AG08395 (cell line): Measurements from ENCODE around the gene DIAPH2.

ENCODE experiments used
- DNase-seq: peaks from one replicate; pipeline ENCODE4 v3.0.0; 2012; ENCODE audit warnings: mixed read lengths, low spot score

The DIAPH2 gene

DNA sequence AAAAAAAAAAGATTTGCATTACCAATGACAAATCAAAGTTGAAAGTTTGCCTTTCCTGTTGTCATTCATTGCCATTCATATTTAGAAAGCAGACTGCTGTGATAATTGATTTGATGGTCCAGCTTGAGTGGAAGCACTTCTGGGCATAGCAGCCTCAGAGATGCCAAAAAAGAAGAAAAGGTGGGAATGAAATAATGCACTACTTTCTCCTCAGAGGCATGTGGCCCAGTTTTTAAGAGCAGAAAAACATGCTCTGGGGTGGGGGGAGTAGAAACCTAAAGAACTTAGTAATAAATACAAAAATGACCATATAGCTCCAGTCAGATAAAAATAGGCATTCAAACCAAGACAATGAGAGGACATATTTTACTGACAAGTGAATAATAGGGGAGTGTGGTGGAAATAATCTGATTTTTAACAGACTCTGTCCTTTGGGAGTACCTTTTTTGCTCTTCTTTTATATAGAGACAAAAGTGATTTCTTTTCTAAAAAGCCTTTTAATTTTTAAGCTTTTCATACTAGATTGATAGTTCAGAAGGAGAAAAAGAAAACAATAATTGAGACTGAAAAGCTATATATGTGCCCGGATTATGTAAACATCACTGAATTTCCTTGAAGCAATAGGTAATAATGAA, 798.1 kb downstream of the DIAPH2 start:
- DNase-seq = no peak

GRCh38 chrX:97490656-97491055, 806.0 kb downstream of the DIAPH2 start:
- no peak for DNase-seq

GRCh38 chrX:97494756-97495372, 810.2 kb downstream of the DIAPH2 start:
- DNase-seq = no peak

DNA sequence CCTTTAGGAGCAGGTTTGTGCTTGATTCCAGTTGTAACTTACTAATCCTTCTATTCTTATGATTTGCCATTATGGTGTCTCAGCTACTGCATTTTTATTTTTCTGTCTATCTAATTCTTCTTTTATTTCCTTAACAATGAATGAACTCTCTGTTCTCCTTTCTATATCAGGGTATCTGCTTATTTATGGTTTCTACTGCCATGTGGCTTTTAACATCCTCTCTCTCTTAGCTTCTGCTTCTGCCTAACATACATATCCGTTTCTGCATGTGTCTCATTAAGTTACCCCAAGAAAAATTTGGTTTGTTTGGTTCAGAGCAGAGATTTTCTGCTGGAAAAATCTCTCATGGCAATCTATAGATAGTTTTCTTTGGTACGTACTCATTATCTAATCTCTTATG, 813.5 kb downstream of the DIAPH2 start:
- no peak for DNase-seq

- DNase-seq = no peak
Measured at GRCh38 chrX:97504431-97504830, 819.8 kb downstream of the DIAPH2 start.

DNA sequence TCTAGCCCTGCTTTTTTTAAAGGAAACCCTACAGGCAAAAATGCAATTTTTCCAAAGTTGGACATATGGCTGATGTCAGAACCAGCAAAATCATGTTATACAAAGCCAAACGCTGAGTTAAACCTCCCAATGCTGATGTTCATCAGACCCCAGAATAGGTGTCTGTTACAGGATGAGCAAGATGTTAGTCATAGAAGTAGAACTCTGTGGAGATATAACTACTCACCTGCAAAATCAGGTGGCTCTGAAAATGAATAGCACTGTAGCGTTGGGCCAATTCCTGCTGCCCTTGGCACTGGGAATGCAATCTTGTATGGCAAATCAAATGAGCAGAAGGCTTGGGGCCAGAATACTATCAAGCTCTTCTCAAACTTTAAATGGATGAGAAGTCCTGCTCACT, 833.1 kb downstream of the DIAPH2 start:
- no peak for DNase-seq

GRCh38 chrX:97522307-97522706, 837.7 kb downstream of the DIAPH2 start:
- DNase-seq = no peak

DNA sequence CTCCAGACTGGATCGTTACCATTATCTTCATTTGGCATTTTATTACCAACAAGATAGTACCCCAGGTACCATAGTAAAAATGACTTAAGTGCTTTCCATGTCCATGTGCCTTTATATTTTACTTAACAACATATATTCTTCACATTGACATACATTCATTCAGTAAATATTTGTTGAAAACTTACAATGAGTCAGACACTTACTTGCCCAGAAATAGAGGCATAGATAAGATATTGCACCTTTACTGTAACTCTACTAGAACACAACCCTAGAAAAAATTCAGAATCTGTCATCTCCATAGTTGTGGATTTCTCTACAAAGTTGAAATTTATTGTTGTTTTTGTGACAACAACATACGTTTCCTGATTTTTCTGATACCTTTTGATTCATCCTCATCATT, 839.7 kb downstream of the DIAPH2 start:
- DNase-seq = no peak

DNA sequence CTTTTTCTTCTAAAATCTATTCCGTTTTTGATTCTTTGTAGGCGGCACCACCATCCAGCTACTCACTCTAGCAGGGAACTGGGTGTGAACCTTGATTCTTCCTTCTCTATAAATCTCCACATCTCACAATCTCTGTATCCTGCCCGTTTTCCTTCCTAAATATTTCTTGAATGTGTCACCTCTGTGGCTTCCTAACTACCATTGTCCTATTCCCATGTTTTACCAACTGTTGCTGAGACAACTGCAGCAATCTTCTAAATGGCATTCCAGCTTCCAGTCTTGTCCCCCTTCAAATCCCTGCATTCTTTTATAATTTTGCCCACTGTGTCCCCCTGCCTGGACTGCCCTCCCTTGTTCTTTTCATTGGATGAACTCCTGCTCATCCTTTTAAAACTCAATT, 840.4 kb downstream of the DIAPH2 start:
- DNase-seq = peak; percentile 26

DNA sequence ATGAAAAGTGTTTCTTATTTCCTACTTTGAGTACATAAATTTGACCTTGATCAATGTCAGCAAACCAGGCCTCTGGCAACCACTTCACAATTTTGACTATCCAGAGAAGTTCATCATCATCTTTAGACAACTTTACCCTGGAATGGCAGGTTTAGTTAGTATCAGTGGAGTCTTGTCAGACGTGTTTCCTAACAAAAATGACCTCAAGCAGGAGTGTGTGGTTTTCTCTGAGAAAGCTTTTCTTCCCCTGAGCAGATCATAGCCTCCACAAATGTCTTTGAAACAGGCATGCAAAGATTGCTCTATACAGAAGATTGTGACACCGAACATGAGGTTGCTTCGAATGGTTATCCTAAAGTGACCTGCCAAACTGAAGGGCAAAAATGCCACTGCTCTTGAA, 841.3 kb downstream of the DIAPH2 start:
- DNase-seq = no peak

GRCh38 chrX:97527725-97528124, 843.1 kb downstream of the DIAPH2 start:
- DNase-seq = no peak

DNA sequence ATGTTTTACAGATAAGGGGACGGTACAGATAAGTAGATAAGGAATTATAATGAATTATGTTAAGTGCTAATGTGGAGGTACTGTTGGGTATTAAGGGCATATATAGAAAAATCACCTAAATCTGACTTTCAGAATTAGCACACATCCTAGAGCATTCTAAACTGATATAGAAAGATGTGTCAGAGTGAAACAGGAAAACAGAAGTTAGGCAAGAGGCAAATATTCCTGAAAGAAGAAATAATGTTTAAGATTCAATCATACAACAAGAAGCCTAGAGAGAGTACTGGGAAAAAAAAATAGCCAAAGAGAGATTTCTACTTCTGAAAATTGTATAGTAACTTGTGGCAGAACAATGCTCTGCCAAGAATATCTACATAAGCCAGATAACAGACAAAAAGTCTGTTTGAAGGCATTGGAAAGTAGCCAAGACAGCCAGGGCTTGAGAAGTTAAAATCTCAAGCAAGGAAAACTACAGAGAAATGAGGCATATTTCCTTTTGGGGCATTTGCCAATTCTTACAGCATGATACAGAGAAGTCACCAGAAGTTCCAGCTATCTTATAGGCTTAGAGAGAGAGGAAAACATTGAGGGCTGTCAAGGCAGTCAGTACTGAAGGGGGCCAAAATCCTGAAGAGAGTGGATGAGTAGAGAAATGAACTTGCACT, 845.0 kb downstream of the DIAPH2 start:
- no peak for DNase-seq

DNA sequence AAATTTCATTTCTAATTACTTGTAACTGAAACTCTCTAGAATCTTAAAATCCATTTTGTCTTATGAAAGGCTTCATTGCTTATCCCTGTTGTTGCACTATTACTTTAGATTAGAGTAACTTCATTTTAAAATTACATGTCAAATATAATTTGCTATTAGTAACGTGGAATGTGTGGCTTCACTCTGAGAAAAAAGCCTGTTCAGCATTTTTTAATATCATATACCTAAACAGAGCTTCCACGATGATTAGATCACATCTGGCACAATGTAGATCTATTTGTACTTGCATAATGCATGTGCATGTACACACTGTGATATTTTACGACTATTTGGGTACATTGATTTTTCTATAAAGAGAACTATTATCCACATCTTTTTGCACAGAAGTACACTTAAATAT, 847.2 kb downstream of the DIAPH2 start:
- no peak for DNase-seq

DNA sequence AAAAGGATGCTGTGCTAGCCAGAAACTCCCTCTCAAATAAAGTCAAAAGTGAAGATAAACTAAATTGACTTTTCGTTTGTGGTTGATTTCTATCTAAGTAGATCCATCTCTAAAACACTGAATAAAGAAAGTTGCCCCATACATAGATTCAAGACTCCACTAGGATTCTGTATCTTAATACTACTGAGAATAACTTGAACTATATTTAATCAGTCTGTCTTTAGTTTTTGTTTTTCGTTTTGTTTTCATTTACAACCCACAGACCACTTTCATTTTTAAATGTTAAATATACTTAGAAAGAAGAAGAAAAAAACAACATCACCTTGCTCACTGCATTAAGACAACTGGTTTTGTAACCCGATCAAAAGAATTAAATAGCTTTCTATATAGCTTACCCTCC, 854.1 kb downstream of the DIAPH2 start:
- no peak for DNase-seq

GRCh38 chrX:97539970-97540519, 855.4 kb downstream of the DIAPH2 start:
- DNase-seq = no peak

DNA sequence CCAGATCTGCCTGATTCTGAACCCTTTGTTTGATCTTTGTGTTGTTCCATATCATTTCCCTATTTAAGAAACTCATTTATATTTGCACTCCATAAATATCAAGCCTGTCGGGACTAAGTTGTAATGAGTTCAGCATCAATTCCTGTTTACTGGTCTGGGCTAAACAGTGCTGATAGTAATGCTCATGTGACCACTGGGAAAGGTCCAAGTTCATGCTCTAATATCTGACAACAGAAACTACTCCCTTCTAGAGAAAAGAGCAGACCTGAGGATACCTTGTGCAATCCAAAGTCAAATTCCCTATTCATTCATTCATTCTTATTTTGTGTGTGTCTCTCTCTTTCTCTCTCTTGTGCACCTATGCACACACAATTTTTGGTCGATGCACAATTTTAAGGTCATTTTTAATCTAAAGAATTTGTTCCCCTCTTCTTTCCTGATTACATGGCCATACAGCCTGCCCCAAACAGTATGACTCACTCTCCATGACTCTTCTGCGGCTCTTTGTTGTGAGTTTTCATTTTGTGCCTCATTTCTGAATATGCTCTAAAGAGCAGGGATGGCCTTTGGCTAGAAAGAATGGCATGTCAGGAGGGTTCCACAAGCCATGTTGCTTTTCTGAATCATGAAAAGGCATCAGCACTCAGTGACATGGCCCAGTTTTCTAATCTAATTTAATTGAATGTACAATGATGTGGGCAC, 863.4 kb downstream of the DIAPH2 start:
- DNase-seq = no peak

DNA sequence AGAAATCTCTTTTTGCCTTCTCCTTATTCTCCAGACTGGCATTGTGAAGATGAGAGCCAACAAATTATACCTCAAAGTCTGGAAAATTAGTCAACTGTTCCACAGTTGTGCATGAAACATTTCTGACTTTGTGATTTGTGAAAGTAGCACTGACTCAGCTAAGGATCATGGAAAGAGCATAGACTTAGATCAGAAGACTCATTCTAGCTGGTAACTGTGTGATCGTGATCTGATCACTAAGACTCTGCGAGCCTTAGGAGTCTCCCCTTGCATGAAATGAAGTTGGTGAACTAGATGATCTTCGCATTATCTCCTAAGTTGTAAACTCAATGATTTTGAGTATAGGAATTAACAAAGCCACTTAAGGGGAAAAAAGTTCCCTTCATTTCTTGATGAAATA, 867.2 kb downstream of the DIAPH2 start:
- DNase-seq = no peak

GRCh38 chrX:97553833-97554232, 869.2 kb downstream of the DIAPH2 start:
- no peak for DNase-seq

- no peak for DNase-seq
Measured at GRCh38 chrX:97556359-97556758, 871.7 kb downstream of the DIAPH2 start.

- peak; percentile 48 for DNase-seq
Measured at GRCh38 chrX:97563531-97564133, 879.0 kb downstream of the DIAPH2 start.

- no peak for DNase-seq
Measured at GRCh38 chrX:97564496-97564895, 879.9 kb downstream of the DIAPH2 start.

GRCh38 chrX:97587171-97587570, 902.5 kb downstream of the DIAPH2 start:
- DNase-seq = no peak
